HPDE6-E6E7 (cell line): ENCODE results near the gene EEF1AKMT3.

ENCODE experiments used
- DNase-seq: peaks from one replicate; pipeline ENCODE4 v3.0.0; 2011; ENCODE audit warnings: missing footprints; ENCODE audit errors: extremely low spot score

EEF1AKMT3 gene

GRCh38 chr12:57751432-57751787 lies 21.0 kb upstream of the EEF1AKMT3 start:
- no peak for DNase-seq

- DNase-seq, result peak; percentile 91
Observed at GRCh38 chr12:57751788-57752667, 20.4 kb upstream of the EEF1AKMT3 start, which contains the start of gene CDK4. CDK4 (minus strand) TSS chr12:57752310; CDS start chr12:57751717, 593 bp downstream.

GRCh38 chr12:57752668-57753000 lies 19.8 kb upstream of the EEF1AKMT3 start:
- DNase-seq, result no peak

GRCh38 chr12:57753756-57754337 lies 18.6 kb upstream of the EEF1AKMT3 start:
- DNase-seq, result no peak

GRCh38 chr12:57754411-57755193 lies 17.8 kb upstream of the EEF1AKMT3 start, which contains the start of gene MARCHF9:
MARCHF9 (plus strand) TSS chr12:57755103; CDS start chr12:57755529, 426 bp downstream.
- DNase-seq, result peak; percentile 74

GRCh38 chr12:57755194-57755453 lies 17.3 kb upstream of the EEF1AKMT3 start:
- DNase-seq, result no peak

- no peak for DNase-seq
Observed at GRCh38 chr12:57755454-57756372, 16.7 kb upstream of the EEF1AKMT3 start.

GRCh38 chr12:57756406-57757341 lies 15.7 kb upstream of the EEF1AKMT3 start:
- DNase-seq, result no peak

GRCh38 chr12:57757771-57758170 lies 14.6 kb upstream of the EEF1AKMT3 start:
- DNase-seq, result no peak

GRCh38 chr12:57758552-57759359 lies 13.7 kb upstream of the EEF1AKMT3 start:
- no peak for DNase-seq

- no peak for DNase-seq
Observed at GRCh38 chr12:57759360-57759980, 12.9 kb upstream of the EEF1AKMT3 start.

GRCh38 chr12:57760347-57760982 lies 11.9 kb upstream of the EEF1AKMT3 start:
- DNase-seq, result no peak

GRCh38 chr12:57761391-57761998 lies 10.9 kb upstream of the EEF1AKMT3 start:
- no peak for DNase-seq

- no peak for DNase-seq
Observed at GRCh38 chr12:57762463-57762862, 10.0 kb upstream of the EEF1AKMT3 start.

GRCh38 chr12:57763881-57764661 lies 8.3 kb upstream of the EEF1AKMT3 start:
- DNase-seq, result no peak

GRCh38 chr12:57764662-57765002 lies 7.8 kb upstream of the EEF1AKMT3 start:
- no peak for DNase-seq

- DNase-seq, result peak; percentile 64
Observed at GRCh38 chr12:57765003-57765697, 7.3 kb upstream of the EEF1AKMT3 start.
